Non-pigmented ciliary epithelial cell (primary cell): Measurements from ENCODE around the gene NPAS2.

Experiments
- DNase-seq: peaks from one replicate; pipeline ENCODE4 v3.0.0-alpha.2; 2010; ENCODE audit warnings: low read depth

NPAS2 gene

DNA sequence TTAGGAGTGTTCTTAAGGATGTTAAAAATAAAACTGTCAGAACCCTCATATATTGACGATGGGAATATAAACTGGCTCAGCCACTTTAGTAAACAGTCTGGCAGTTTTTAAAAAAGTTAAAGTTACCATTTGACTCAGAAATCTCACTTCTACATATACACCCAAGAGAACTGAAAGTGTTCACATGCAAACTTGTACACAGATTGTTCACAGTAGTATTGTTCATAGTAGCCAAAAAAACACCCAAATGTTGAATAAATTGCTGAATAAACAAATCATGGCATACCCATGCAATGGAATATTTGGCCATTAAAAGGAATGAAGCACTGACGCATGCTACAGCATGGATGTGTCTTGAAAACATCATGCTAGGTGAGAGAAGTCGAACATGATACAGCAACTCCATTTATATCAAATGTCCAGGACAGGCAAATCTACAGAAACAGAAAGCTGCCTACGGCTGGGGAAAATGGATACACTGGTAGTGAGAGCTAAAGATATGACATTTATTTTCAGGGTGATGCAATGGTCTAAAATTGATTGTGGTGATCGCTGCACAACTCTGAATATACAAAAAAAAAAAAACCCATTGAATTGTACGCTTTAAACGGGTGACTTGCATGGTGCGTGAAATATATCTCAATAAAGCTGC lies 192.2 kb downstream of the NPAS2 start:
- no peak for DNase-seq

DNA sequence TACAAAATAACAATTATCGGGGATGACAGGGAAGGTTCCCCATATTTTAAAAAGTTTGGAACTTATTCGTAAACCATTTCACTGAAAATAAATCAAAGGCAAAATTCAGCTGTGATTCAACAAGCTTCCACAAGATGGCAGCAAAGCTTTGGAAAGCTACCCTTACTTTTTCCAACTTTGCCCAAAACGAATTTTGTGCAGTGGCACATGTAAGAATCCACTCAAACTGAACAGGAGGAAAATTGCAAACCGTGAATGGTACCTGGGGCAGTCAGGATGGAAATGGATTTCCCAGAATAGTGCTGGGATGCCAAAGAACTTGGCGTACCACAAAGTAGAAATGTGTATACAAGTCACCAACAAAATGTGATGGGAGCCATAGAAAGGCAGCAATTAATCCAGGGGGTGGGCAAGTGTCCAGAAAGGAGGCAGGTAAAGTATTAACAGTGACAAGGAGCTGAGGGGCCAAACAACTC lies 192.8 kb downstream of the NPAS2 start:
- no peak for DNase-seq

DNA sequence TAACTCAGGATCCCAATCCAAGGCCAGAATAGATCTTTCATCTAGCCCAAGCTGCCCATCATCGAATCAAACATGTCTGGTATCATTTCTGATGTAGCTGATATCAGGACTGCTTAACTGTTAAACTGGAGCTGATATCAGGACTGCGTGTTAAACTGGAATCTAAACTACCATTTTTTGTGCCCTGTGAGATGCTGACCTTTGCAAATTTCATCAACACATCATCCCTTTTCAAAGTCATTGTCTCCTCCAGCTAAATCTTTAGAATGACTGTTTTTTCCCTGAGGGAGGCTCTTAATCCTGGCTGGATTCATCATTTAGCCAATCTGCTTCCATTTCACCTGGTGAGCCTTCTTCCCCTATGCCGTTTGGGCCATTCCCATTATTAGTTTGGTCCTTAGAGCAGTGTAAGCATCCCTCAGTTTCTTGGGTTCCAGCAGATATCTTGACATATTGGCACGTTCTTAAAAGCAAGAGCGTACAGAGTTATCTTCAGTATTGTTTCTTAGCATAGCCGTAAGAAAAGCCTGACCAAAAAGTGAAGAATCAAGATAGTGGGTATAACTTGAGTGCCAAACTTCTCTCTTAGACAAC lies 194.4 kb downstream of the NPAS2 start:
- DNase-seq: no peak

DNA sequence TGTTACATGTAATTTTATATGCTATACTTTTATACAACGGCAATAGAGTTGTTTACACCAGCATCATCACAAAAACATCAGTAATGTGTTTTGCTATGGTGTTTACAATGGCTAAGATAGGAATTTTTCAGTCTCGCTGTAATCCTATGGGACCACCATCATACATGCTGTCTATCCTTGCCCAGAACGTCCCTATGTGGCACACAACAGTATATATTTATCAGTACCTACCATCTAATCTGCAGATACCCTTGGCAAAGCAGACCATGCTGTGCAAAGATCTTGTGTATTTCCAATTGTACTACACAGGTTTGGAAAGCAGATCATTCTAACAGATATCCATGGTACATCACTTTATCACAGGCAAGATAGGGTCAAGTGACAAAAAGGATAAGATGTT lies 197.4 kb downstream of the NPAS2 start:
- DNase-seq: no peak

DNA sequence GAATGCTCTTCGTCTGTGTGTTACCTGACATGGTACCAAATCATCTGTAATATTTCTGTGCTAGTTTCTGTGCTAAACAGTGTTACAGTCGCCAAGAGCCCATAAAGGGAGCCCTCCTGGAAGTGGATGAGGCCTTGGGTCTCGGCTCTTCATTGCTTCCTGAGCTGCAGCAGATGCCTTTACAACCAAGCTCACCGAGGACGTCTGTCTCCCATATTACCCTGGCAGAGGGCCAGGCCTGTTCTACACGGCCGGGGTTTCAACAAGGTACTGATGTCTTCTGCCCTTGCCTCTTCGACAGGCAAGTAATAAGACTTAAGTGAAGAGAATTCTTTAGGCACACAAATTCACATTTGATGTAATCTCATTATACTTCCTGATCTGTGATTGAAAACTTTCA lies 199.0 kb downstream of the NPAS2 start:
- no peak for DNase-seq

DNA sequence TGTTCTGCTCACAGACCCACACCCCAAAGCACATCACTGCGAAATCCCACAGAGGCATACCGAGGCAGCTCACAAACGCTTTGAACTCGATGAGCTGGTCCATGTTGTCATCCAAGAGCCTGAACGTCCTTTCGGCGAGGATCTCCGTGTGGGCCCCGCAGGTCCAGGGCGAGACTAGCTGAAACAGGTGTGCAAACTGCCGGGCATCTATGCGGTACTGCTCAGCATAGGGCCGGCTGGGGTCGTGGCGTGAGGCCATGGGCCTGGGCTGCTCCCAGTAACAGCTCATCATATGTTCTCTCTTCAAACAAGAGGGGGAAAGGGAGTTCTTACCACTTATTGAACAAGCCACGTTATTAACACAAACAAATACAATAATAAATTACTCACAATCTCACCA lies 202.3 kb downstream of the NPAS2 start:
- no peak for DNase-seq

DNA sequence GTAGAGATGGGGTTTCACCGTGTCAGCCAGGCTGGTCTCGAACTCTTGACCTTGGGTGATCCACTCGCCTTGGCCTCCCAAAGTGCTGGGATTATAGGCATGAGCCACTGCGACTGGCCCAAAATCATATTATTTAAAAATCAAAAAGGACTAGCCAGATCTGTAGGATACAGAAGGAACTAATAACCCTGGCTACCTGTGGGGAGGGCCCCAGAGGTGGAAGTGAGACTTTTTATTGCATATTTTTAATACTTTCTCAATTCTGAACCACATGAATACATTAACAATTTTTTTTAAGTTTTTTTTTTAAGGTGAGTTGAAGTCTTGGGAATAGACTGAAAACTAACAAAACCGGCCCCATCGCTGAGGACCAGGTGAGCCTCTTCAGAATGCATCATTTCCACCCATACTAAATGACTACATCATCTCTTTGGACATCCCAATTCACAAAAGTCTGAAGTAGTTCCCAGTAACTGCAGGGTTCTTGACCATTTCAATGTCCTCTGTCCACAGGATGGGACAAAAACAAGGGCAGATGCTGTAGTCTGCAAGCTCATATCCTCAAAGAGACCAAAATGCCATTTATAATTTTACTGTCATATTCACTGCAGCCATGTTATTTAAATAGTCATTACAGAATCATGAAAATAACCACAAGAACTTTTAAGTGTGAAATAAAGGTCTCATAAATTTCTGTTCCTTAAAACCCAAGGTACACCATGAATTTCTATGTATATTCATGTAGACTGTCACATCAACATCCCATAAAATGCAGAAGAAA lies 203.6 kb downstream of the NPAS2 start:
- no peak for DNase-seq

DNA sequence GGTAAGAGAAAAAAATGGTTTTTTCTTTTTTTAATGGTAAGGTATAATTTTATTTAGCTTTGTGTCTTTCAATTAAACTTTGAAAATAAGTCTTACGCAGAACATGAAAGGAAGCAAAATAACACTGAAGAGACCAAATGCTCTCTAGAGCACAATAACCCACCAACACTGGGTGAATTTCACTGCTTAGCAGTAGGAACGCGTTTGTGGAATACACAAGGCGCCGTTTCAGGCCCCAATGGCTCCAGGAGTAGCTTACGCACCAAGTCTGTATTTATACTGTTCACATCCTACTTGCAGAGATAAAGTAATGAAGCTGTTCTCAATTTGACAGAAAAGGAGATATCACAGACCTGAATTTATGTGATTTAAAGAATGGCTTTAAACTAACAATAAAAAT lies 205.6 kb downstream of the NPAS2 start:
- no peak for DNase-seq

DNA sequence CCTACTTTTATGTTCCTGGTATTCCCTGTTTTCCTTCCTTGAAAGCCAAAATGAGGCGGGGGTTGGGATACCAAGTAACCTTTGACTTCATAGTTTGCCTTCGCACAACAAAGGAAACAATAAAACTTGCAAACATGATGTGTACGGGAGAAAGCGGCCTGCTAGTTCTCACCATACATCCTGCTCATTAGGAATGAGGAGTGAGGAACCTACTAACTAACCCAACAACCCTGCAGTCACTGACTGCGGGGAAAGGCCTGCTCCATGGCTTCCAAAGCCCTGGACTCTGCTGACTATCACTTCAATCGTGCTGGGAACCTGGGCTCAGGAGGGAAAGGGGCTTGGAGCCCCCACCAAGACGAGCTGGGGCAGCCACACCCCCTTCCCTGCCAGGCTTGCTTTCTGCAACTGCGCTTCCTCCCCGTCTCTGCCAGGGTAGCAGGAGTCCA lies 206.3 kb downstream of the NPAS2 start:
- DNase-seq: no peak

DNA sequence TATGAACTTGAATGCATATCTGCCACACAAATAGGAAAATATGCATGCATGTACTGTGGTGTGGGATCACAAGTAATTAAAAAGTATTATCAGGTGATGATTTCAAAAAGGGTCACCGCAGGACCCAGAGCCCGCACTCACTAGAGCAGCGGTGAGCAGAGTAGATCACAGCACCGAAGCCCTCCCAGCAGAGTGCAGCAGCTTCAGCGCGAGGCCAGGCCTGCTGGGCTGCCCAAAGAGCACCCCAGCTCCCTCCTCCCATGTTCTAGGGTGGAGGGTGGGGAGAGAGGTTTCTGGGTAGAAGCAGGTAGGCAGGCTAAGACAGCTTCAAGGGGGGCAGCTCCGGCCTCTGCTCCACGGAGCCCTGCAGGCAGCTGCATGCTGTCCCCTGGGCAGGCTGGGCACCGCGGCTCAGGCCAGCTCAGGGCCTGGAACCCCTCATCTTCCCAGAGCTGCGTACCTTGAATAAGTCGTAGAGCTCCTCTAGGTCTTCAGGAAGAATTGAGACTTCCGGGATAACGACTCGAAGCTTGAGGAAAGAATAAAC lies 207.1 kb downstream of the NPAS2 start:
- no peak for DNase-seq

DNA sequence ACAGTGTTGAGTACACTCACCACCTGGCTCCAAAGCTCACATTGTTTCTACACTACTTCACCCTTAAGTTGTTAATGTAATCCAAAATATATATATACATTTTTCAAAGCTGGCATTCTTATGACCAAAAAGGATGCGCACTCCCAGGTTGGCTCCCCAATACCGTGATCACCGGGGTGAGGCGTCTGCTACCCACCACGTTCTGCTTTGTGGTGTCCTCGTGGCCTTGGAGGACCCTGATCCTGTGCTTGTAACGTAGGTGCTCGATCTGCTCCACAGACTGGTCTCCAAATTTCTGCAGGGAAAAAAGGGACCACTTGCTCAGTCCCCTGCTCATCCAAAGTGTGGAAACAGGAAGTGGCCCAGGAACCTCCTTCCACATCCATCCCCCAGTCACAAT lies 207.9 kb downstream of the NPAS2 start:
- DNase-seq: no peak

DNA sequence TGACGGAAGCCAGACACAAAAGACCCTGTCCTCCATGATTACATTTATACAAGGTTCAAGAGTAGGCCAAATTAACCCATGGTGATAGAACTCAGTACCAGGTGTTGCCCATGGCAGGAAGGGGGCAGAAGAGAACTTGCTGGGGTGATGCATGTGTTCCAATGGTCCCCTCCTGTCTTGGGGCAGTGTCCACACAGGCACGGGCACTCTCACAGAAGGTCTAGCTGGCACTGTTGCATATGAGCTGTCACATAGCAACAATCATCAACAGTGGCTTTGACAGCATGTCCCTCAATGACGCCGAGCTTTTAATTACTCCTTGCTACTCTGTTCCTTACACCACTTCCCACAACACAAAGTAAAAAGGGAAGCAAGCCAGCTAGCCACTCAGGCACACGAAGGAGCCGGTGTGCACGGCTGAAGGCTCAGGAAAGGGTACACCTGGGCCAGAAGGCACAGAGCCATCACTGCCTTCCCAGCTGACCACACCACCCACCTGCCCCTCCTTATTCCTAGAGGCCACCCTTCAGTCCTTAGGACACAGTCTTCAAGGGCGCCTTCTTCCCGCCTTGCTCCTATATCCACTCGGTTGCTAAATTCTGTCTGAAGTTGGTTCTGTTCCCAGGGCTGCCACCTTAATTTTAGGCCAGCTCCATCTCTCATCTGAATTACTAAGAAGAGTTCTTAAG lies 211.1 kb downstream of the NPAS2 start:
- DNase-seq: no peak

DNA sequence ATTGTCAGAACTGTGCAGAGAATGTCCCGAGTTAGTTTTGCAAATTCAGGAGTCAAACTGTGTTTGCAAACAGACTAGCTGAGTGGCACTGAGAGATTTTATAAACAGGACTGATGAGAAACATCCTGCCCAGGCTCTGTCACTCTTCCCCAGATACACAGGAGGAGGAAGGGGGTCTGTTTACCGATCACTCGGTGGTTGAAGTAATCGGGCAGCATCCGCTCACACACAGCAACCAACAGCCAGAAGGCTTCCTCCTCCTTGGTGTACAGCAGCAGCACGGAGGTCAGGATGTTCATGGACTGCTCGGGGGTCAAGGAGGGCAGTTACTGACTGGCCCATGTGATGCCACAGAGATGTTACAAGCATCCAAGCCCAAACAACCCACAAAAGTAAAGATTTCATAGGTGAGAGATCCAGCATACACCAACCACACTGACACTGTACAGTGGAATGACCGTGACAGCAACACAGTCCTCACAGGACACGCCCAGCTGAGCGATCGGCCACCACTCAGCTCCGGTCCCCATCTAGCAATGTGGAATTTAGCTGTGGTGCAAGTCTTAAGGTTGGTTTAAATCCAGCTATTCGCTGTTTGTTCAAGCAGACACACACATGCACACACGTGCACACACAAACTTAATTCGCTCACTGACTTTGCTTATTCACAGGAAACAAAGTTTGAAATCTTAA lies 212.3 kb downstream of the NPAS2 start:
- no peak for DNase-seq

DNA sequence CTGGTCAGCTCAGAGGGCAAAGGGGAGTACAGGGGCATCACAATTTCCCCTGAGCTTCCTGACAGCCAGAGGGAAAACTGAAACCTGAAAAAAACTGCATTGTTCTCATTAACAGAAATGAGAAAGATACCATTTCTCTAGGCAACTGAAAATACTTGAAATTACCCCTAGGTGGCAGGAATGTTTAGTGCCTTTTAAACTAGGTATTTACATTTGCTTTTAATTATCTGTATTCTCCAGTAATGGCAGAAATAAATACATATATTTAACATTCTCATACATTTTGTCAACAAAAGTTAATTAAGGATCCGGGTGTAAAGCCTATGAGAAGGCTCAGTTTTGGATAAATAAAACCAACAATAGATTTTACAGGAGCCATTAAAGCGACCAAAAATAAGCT lies 216.6 kb downstream of the NPAS2 start:
- DNase-seq: no peak

DNA sequence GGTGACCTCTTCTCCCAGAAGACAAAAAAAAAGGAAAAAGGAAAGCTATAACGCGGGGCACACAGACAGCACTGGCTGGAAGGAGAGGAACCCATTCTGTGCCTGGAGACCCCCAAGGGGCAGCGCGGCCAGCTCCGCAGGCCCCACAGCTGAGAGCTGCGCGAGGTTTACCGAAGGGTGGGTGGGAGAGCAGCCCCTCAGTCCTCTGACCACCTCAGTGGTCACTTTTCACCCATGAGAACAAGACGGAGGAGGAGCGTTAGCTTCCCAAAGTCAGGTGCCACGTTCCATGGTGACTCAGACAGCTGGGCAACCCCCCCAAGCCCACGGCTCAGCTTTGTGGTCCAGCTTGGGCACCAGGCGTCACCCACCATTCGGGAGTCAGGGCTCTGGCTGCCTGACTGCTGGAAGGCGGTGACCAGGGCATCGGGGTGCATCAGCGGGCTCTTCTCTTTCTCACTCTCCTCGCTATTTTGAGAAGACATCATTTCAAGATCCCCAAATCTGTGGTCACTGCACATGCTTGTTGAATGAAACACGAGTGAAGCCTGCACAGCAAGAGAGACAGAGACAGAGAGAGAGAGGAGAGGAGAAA lies 217.3 kb downstream of the NPAS2 start:
- DNase-seq: no peak

DNA sequence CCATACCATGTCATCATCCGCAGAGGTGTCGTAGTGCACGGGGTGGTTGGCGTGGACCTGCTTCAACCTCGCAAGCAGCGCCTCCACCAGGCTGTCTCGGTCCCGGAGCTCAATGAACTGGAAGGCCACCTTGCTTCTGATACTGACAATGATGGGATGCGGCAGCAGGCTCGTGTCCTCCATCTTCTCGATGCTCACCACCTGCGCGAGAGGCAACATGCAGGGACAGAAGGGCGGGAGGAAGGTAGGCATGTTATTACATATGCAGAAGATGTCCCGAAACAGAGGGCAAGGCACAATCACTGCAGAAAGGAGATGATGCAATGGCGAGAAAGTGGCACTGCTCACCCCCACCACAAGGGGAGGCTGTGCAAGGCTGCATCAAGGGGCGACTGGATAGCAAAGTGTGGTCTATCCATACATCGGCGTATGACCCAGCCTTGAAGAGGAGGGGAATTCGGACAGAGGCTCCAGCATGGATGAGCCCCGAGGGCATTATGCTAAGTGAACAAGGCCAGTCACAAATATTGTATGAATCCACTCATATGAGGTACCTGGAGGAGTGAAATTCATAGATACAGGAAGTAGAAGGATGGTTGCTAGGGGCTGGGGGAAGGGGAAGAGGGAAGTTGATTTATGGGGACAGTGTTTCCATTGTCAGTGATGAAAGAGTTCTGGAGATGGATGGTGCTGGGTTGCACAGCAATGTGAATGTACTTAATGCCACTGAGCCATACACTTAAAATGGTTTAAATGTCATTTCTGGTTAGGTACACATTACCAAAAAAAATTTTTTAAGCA lies 218.7 kb downstream of the NPAS2 start:
- DNase-seq: no peak

DNA sequence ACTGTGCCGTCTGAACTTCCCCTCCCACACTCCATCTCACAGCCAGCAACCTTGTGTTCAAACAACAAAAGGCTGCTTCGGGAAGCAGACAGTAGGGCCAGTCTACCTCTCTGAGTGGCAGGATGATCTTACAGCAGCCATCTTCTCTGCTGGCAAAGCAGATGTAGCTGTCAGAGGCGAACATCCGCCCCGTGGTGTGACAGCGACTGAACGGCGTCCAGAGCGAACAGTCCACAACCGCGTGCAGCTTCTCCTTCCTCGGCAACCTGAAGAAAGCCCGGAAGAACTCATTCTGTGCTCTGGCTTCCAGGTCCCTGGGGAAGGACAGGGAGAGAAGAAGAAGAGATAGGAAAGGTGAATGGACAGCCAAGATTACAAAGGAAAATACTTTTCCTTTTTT lies 220.1 kb downstream of the NPAS2 start:
- no peak for DNase-seq

DNA sequence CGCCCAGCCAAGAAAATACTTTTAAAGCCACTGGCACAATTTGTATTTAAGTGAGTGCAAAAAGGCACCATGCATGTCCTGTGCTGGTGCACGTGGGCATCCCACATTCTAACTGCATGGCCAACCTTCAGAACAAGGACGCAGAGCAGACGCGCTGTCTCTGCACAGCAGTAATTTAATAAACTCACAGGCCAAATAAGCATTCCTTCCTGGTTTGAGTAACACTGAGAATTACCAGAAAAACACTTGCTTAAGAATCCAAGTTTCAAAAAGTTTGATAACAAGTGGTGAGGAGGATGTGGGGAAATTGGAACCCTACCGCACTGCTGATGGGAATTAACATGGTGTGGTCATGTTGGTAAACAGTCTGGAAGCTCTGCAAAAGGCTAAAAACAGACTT lies 220.8 kb downstream of the NPAS2 start:
- DNase-seq: no peak

DNA sequence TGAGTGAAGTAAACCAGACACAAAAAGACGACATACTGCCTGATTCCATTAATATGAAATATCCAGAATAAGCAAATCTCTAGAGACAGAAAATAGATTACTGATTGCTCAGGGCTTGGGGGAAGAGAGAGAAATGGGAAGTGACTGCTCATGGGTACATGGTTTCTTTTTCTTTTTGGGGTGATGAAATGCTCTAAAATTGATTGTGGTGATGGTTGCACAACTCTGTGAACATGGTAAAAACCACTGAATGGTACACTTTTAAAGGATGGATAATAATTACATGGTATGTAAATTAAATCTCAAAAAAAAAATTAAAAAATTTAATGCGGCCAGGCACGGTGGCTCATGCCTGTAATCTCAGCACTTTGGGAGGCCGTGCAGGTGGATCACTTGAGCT lies 221.5 kb downstream of the NPAS2 start:
- DNase-seq: no peak

DNA sequence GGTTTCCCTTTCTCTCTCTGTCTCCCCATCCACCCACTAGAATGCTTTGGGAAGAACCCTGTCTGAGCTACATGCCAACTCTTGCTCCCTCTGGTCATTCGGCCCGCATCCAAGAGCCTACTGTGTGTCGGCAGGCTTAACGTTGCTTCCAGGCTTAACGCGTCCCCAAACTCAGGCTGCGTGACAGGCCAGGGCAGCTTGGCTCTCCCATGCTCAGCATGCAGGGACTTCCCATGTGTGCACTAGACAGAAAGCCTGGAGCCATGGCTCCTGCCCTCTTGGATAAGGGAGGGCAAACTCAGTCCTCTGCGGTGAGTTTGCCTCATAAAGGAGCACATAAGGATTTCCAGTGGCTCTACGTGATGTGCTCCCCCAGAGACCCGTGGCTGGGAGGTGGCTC lies 225.4 kb downstream of the NPAS2 start:
- DNase-seq: no peak
